HEK293 (cell line): ENCODE measurements around the gene ZDHHC1.

Source experiments
- CTCF ChIA-PET: fragments of 350-600 bp; formaldehyde crosslinking; extraction: SDS; loops from one replicate; lab custom pipeline; 2021; ENCODE audit warnings: antibody characterized with exemption; lab: Yijun Ruan, JAX
- POLR2A ChIA-PET: fragments of 300-600 bp; formaldehyde crosslinking; extraction: SDS; loops from one replicate; lab custom pipeline; 2020; ENCODE audit warnings: antibody characterized with exemption, inconsistent platforms; lab: Yijun Ruan, JAX
- H3K27ac ChIP-seq: fragments of 200-500 bp; sonication (Bioruptor generic); 2 replicates; pipeline ENCODE4 v1.5.1; 2014; ENCODE audit warnings: low read depth, low read length, control low read depth, inconsistent platforms; ENCODE audit errors: extremely low read depth
- H3K36me3 ChIP-seq, 2 experiments: fragments of 200-500 bp in 1 of 2; sonication (Bioruptor generic) in 1 of 2; 1 replicate in 1 of 2; 2 replicates in 1 of 2; pipeline ENCODE4 v1.5.1; 2014 to 2017; ENCODE audit warnings: inconsistent platforms in 2 of 2, low read length in 2 of 2; ENCODE audit not compliant: control insufficient read depth in 2 of 2, insufficient read depth in 1 of 2
- H3K4me1 ChIP-seq: fragments of 200-500 bp; sonication (Bioruptor generic); 2 replicates; pipeline ENCODE4 v1.5.1; 2014; ENCODE audit warnings: mild to moderate bottlenecking, low read length, inconsistent platforms; ENCODE audit not compliant: control insufficient read depth, insufficient read depth
- H3K4me3 ChIP-seq: 2 replicates; pipeline ENCODE4 v1.5.1; 2011; ENCODE audit warnings: low read depth, mild to moderate bottlenecking, control low read depth, low read length, moderate library complexity
- H3K9me3 ChIP-seq: fragments of 200-500 bp; sonication (Bioruptor generic); 2 replicates; pipeline ENCODE4 v1.5.1; 2014; ENCODE audit warnings: low read depth, low read length, inconsistent platforms; ENCODE audit not compliant: control insufficient read depth, insufficient read depth
- BCL11A ChIP-seq: fragments of 450-650 bp; formaldehyde crosslinking; IDR thresholded peaks from 2 replicates; pipeline ENCODE4 v1.5.1; 2016; ENCODE audit warnings: low read depth, missing biosample characterization, missing genetic modification characterization
- GLI2 ChIP-seq: fragments of 450-650 bp; formaldehyde crosslinking; IDR thresholded peaks from 2 replicates; pipeline ENCODE4; 2017; ENCODE audit warnings: missing biosample characterization, missing genetic modification characterization, low read depth, borderline replicate concordance
- IKZF3 ChIP-seq: fragments of 450-650 bp; IDR thresholded peaks from 2 replicates; pipeline ENCODE4 v1.5.0; 2018; ENCODE audit warnings: missing biosample characterization, mild to moderate bottlenecking, missing genetic modification characterization, moderate library complexity
- KLF16 ChIP-seq: fragments of 450-650 bp; formaldehyde crosslinking; IDR thresholded peaks from 2 replicates; pipeline ENCODE4 v1.5.1; 2017; ENCODE audit warnings: missing biosample characterization, missing genetic modification characterization
- REPIN1 ChIP-seq: fragments of 450-650 bp; formaldehyde crosslinking; IDR thresholded peaks from 2 replicates; pipeline ENCODE4 v1.5.1; 2017; ENCODE audit warnings: missing biosample characterization, missing genetic modification characterization, low read depth
- ZEB2 ChIP-seq: fragments of 450-650 bp; formaldehyde crosslinking; IDR thresholded peaks from 2 replicates; pipeline ENCODE4 v1.5.1; 2016; ENCODE audit warnings: missing biosample characterization, missing genetic modification characterization
- ZNF138 ChIP-seq: fragments of 450-650 bp; formaldehyde crosslinking; IDR thresholded peaks from 2 replicates; pipeline ENCODE4 v1.5.1; 2016; ENCODE audit warnings: missing biosample characterization, missing genetic modification characterization, borderline replicate concordance
- ZNF214 ChIP-seq: fragments of 450-650 bp; formaldehyde crosslinking; IDR thresholded peaks from 2 replicates; pipeline ENCODE4 v1.5.1; 2017; ENCODE audit warnings: missing biosample characterization, mild to moderate bottlenecking, missing genetic modification characterization, borderline replicate concordance
- ZNF23 ChIP-seq: fragments of 450-650 bp; formaldehyde crosslinking; IDR thresholded peaks from 2 replicates; pipeline ENCODE4 v1.5.1; 2016; ENCODE audit warnings: missing biosample characterization, missing genetic modification characterization, borderline replicate concordance
- ZNF341 ChIP-seq: fragments of 450-650 bp; formaldehyde crosslinking; IDR thresholded peaks from 2 replicates; pipeline ENCODE4; 2016; ENCODE audit warnings: low read depth, missing biosample characterization, missing genetic modification characterization
- ZNF610 ChIP-seq: fragments of 450-650 bp; formaldehyde crosslinking; IDR thresholded peaks from 2 replicates; pipeline ENCODE4 v1.5.1; 2016; ENCODE audit warnings: missing biosample characterization, missing genetic modification characterization, borderline replicate concordance
- ZNF658 ChIP-seq: fragments of 450-650 bp; formaldehyde crosslinking; IDR thresholded peaks from 2 replicates; pipeline ENCODE4; 2016; ENCODE audit warnings: missing biosample characterization, missing genetic modification characterization
- ZXDB ChIP-seq: fragments of 450-650 bp; formaldehyde crosslinking; IDR thresholded peaks from 2 replicates; pipeline ENCODE4 v1.5.1; 2016; ENCODE audit warnings: missing biosample characterization, missing genetic modification characterization
- TF ChIP-seq, protein P1 (sequence below): fragments of 450-650 bp; formaldehyde crosslinking; conservative IDR thresholded peaks from 2 replicates; pipeline ENCODE4 v1.5.1; 2016; ENCODE audit warnings: low read depth, missing biosample characterization, missing genetic modification characterization
- TF ChIP-seq, protein P2 (sequence below): fragments of 450-650 bp; formaldehyde crosslinking; IDR thresholded peaks from 2 replicates; pipeline ENCODE4 v1.5.1; 2016; ENCODE audit warnings: missing biosample characterization, missing genetic modification characterization, borderline replicate concordance
- TF ChIP-seq, protein P3 (sequence below): fragments of 450-650 bp; IDR thresholded peaks from 2 replicates; pipeline ENCODE4 v1.5.1; 2018; ENCODE audit warnings: missing biosample characterization, missing genetic modification characterization

Gene ZDHHC1

DNA sequence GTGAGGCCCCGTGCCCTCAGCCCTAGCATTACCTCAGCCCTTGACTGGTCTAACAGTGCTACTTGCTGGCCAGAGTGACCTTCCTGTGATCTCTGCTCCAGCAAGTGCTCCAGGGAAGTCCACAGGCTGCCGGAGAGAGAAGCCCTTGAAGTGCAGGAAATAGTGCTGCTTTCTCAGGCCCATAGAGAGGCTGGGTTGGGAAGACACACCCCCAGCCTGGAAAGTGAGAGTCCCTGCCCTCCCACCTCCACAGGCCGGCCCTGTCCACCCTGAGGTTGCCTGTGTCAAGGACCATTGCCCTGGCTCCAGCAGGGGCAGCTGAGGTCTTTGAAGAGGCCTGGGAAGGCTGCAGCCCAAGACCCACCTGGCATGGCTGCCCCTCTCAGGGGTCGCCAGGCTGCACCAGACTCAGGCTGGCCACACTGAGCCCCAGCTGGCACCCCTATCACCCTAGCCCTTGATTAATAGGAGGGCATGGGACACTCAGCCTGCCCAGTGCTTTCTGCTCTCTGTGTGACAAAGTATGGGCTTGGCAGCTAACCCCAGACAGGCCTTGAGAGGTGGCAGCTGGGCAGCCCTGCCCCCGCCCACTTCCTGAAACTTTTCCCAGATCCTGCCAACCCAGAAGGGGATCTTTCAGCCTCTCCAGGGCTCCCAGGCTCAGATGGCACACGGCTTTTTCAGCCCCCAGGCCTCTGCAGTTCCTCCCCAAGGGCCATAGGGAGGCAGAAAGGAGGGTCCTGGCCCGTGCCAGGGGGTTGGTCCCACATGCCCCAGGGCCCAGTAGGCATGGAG is 43.0 kb upstream of the ZDHHC1 start (continued):
- TF ChIP-seq, protein P1, sequence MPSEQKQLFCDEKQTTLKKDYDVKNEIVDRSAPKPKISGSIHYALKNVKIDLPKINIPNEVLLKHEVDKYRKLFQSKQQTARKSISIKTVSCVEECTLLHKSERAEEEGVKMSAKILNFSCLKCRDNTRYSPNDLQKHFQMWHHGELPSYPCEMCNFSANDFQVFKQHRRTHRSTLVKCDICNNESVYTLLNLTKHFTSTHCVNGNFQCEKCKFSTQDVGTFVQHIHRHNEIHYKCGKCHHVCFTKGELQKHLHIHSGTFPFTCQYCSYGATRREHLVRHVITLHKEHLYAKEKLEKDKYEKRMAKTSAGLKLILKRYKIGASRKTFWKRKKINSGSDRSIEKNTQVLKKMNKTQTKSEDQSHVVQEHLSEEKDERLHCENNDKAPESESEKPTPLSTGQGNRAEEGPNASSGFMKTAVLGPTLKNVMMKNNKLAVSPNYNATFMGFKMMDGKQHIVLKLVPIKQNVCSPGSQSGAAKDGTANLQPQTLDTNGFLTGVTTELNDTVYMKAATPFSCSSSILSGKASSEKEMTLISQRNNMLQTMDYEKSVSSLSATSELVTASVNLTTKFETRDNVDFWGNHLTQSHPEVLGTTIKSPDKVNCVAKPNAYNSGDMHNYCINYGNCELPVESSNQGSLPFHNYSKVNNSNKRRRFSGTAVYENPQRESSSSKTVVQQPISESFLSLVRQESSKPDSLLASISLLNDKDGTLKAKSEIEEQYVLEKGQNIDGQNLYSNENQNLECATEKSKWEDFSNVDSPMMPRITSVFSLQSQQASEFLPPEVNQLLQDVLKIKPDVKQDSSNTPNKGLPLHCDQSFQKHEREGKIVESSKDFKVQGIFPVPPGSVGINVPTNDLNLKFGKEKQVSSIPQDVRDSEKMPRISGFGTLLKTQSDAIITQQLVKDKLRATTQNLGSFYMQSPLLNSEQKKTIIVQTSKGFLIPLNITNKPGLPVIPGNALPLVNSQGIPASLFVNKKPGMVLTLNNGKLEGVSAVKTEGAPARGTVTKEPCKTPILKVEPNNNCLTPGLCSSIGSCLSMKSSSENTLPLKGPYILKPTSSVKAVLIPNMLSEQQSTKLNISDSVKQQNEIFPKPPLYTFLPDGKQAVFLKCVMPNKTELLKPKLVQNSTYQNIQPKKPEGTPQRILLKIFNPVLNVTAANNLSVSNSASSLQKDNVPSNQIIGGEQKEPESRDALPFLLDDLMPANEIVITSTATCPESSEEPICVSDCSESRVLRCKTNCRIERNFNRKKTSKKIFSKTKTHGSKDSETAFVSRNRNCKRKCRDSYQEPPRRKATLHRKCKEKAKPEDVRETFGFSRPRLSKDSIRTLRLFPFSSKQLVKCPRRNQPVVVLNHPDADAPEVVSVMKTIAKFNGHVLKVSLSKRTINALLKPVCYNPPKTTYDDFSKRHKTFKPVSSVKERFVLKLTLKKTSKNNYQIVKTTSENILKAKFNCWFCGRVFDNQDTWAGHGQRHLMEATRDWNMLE: no peak

DNA sequence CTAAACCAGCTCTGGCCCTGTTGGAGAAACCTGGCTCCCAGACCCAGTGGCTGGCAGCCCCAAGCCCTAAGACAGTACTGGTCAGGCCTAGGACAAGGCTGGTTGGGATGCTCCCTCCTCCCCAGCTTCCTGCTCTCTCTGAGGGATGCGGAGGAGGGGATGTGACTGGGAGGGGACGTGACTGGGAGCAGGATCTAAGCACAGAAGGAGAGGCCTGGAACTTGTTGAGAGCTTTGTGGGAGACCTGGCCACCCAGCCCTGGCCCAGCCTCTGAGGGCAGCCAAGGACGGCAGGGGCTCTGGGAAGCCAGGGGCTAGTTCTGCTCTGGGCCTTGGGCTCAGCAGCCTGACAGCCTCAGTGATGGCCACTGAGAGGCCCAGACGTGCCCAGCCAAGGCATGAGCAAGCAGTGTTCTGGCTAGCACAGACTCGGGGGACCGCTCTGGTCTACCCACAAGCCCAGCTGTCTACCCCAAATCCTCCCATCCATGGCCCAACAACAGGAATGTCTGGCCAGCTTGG is 41.9 kb upstream of the ZDHHC1 start:
- no peaks in the 10 kb centered on the region for H3K9me3 ChIP-seq
- ChIA-PET POLR2A (no interaction called here), CTCF (interaction anchor here (1.4 to 1.5 kb wide), 2 partner anchors 10 to 30 kb away, joined by 4 to 9 read pairs; no protein-coding TSS in a partner anchor)
- H3K4me3 ChIP-seq: no peak overlapping the region
- no peak overlapping the region for H3K27ac ChIP-seq
- H3K4me1 ChIP-seq: no peaks in the 10 kb centered on the region
- peaks cover 0 to 31% of the 10 kb centered on the region in 2 experiments; a peak in 1 of 3 replicates for H3K36me3 ChIP-seq
- TF ChIP-seq, protein P1: no peak
- TF ChIP-seq GLI2 (tag by site-specific recombination) (no peak), ZEB2 (no peak), ZNF138 (no peak), ZNF610 (no peak), KLF16 (tag by site-specific recombination) (no peak), ZNF23 (tag by site-specific recombination) (no peak), ZNF341 (tag by site-specific recombination) (no peak), IKZF3 (no peak), ZXDB (tag by site-specific recombination) (no peak), ZNF214 (tag by site-specific recombination) (no peak), BCL11A (tag by site-specific recombination) (no peak), REPIN1 (tag by site-specific recombination) (no peak), ZNF658 (tag by site-specific recombination) (no peak)
- TF ChIP-seq, protein P2, sequence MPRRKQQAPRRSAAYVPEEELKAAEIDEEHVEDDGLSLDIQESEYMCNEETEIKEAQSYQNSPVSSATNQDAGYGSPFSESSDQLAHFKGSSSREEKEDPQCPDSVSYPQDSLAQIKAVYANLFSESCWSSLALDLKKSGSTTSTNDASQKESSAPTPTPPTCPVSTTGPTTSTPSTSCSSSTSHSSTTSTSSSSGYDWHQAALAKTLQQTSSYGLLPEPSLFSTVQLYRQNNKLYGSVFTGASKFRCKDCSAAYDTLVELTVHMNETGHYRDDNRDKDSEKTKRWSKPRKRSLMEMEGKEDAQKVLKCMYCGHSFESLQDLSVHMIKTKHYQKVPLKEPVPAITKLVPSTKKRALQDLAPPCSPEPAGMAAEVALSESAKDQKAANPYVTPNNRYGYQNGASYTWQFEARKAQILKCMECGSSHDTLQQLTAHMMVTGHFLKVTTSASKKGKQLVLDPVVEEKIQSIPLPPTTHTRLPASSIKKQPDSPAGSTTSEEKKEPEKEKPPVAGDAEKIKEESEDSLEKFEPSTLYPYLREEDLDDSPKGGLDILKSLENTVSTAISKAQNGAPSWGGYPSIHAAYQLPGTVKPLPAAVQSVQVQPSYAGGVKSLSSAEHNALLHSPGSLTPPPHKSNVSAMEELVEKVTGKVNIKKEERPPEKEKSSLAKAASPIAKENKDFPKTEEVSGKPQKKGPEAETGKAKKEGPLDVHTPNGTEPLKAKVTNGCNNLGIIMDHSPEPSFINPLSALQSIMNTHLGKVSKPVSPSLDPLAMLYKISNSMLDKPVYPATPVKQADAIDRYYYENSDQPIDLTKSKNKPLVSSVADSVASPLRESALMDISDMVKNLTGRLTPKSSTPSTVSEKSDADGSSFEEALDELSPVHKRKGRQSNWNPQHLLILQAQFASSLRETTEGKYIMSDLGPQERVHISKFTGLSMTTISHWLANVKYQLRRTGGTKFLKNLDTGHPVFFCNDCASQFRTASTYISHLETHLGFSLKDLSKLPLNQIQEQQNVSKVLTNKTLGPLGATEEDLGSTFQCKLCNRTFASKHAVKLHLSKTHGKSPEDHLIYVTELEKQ (tag by site-specific recombination): no peak
- TF ChIP-seq, protein P3, sequence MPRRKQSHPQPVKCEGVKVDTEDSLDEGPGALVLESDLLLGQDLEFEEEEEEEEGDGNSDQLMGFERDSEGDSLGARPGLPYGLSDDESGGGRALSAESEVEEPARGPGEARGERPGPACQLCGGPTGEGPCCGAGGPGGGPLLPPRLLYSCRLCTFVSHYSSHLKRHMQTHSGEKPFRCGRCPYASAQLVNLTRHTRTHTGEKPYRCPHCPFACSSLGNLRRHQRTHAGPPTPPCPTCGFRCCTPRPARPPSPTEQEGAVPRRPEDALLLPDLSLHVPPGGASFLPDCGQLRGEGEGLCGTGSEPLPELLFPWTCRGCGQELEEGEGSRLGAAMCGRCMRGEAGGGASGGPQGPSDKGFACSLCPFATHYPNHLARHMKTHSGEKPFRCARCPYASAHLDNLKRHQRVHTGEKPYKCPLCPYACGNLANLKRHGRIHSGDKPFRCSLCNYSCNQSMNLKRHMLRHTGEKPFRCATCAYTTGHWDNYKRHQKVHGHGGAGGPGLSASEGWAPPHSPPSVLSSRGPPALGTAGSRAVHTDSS (tag by site-specific recombination): no peak
